ENCODE data around the gene NAV3.

- no peak for TF ChIP-seq CHD2 (IDR thresholded peaks at IDR 0.05; ENCODE audit: low read depth, low read length)
- TF ChIP-seq USF1 (CRISPR knock-in tag; IDR thresholded peaks at IDR 0.05) = no peak
- no peak for TF ChIP-seq ZC3H4 (CRISPR knock-in tag; IDR thresholded peaks at IDR 0.05; ENCODE audit: borderline replicate concordance)
- no peak for TF ChIP-seq MAX (CRISPR knock-in tag; IDR thresholded peaks at IDR 0.05)
Measured at GRCh38 chr12:78185109-78185508, 354.4 kb downstream of the NAV3 start.
